Fibroblast of skin of right biceps (primary cell): ENCODE results near the gene STIM1.
"Not testable (repeated sequence)": the region's sequence is repeated elsewhere in the genome, so short reads cannot be mapped to it uniquely, and the experiment has no call there.

ENCODE experiments used
- DNase-seq: peaks from one replicate; pipeline ENCODE4 v3.0.0-alpha.2; 2013

Gene STIM1

DNA sequence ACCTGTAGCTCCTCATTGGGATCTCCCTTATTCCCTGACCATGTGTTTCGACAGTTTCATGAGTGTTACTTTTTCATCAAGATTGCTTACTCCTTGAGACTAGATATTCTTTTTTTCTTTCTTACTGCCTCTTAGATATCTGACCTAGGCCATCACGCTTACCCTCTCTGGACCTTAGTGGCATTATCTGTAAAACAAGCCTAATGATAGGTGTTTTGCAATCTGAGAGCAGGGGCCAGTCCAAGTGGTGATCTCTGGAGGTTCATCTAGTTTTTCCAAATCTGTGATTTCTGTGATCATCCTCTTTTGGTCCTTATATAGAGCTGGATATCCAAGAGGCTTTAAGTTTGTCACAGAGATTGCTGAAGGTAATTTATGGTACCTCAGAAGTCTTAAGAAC is 34.5 kb downstream of the STIM1 start:
- no peak for DNase-seq

DNA sequence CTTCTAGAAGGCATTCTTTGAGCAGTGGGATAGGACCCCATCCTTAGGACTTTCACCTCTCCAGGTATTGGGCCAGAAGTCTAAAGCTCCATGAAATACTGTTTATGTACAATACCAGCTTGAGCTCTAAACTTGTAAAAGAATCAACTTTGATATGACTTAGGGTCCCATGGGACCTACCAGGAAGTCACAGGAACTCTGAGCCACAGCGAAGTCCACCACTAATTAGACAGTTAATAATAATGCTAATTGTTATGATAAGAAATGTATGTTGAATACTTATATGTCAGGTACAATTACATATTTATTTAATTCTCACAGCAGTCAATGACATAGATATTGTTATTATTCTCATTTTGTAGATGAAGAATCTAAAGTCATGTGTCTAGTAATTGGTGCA is 35.3 kb downstream of the STIM1 start:
- no peak for DNase-seq

DNA sequence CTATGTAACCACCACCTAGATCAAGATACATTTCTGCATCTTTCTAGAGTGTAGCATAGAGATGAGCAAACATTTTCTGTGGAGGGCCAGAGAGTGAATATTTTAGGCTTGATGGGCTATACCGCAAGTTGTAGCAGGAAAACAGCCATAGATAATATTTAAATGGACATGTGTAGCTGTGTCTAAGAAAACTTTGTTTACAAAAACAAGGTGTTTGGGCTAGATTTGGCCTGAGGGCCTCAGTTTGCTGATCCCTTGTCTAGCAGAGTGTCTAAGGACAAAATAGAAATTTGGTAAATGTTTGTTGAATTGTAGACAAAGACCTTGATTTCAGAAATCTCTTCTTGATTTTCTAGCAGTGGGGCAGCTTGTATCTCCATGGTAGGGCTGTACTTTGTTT is 36.3 kb downstream of the STIM1 start:
- DNase-seq, result no peak

DNA sequence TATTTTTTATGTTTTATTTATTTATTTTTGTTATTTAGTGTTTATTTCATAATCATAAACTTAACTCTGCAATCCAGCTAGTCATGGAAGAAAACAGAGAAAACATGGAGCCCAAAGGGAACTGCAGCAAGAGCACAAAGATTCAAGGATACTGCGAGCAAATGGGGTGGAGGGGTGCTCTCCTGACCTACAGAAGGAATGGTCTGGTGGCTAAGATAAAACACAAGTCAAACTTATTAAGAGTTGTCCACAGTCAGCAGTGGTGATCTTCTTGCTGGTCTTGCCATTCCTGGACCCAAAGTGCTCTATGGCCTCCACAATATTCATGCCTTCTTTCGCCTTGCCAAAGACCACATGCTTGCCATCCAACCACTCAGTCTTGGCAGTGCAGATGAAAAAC is 36.7 kb downstream of the STIM1 start:
- no peak for DNase-seq

DNA sequence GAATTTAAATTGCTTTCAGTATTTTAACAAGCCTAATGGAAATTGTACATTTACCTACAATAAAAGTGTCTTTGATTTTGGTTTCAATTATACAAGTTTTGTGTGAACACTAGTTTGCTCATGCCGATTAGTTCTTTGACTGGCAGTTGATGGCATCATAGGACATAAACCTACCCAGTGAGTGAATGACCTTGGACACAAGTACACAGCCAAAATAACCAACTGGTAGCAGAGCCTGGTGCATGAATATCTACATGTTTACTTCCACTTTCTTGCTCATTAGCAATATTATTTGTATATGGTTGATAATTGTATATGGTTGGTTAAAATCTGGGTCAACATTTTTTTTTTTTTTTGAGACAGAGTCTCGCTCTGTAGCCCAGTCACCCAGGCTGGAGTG is 37.8 kb downstream of the STIM1 start:
- no peak for DNase-seq

DNA sequence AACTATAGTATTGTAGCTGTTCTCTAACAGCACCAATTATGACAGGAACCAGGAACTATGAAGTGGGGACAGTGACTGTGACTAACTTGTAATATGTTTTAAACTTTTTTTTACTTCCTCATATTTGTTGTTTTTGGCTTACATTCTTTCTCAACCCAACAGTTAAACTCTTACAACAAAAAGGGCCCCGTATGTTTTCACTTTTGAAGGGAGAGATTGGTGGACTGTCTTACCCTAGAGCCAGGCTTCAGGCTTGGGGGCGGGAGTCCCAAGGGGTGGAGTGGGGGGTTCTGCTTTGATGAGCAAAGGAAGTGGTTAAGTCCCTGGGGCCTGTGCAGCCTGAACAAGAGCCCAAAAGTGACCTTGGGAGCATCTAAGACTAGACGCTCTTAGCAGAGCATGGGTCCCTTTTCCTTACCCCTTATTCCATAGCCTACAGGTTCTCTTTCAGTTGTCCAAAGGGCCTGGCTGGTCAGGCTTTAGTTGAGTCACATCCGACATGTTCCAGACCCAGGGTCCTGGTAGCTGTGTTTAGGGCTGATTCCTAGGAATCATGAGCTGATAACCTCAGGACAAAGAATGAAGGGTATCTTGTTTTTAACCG is 38.8 kb downstream of the STIM1 start:
- peak; percentile 59 for DNase-seq

DNA sequence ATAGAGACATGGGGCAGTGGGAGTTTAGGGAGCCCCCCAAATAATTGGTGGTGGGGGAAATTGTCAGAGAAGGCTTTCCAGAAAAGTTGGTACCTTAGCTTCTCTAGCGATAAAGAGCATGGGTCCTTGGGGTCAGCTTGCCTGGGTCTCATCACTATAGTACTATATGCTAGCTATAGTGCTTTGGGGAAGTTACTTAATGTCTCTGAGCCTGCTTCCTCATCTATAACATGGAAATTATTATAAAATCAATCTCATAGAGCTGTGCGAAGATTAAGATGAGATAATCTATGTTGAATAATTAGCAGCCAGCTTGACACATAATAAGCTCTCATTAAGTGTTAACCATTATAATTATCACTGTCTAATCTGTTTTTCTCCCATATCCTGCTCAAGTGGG is 41.2 kb downstream of the STIM1 start:
- no peak for DNase-seq

DNA sequence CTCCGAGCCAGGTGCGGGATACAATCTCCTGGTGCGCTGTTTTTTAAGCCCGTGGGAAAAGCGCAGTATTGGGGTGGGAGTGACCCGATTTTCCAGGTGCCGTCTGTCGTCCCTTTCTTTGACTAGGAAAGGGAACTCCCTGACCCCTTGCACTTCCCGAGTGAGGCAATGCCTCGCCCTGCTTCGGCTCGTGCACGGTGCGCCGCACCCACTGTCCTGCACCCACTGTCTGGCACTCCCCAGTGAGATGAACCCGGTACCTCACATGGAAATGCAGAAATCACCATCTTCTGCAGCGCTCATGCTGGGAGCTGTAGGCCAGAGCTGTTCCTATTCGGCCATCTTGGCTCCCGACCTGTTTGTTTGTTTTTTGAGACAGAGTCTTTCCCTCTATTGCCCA is 44.8 kb downstream of the STIM1 start:
- DNase-seq, result not testable (repeated sequence)

DNA sequence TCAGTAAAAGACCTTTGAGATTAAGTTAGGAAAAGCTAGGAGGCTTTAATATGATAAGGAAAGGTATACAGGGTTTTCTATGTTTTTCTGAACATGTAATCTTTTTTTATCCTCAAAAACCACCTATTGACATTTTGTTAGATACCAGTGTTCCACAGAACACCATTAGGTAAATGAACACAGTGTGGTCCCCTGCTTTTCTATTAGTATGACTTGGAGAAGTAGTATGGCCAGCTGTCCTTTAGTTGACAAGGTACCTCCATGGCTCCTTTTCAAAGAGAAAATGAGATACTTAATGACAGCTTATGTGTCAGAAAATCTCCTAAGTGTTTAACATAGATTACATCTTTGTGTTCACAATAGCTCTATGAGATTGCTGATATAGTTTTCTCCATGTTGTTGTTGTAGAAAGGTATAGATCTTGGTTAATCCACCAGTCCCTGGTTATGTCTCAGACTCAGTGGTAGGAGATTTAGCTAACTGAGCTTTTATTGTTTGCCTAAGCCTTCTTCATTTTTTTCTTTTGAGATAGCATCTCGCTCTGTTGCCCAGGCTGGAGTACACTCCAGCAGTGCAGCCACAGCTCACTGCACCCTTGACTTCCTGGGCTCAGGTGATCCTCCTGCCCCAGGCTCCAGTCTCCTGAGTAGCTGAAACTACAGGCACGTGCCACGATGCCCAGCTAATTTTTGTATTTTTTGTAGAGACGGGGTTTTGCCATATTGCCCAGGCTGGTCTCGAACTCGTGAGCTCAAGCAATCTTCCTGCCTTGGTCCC is 46.0 kb downstream of the STIM1 start:
- no peak for DNase-seq

DNA sequence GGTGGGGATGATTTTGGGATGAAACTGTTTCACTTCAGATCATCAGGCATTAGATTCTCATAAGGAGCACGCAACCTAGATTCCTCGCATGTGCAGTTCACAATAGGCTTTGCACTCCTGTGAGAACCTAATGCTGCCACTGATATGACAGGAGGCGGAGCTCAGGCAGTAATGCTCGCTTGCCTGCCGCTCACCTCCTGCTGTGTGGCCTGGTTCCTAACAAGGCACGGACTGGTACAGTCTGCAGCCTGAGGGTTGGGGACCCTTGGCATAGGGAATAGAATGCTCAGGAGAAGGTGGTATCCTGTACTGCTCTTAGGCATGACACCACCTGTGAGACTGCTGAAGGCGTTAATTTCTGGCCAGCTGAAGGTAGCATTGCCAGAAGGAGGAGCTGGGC is 47.0 kb downstream of the STIM1 start:
- DNase-seq, result no peak

DNA sequence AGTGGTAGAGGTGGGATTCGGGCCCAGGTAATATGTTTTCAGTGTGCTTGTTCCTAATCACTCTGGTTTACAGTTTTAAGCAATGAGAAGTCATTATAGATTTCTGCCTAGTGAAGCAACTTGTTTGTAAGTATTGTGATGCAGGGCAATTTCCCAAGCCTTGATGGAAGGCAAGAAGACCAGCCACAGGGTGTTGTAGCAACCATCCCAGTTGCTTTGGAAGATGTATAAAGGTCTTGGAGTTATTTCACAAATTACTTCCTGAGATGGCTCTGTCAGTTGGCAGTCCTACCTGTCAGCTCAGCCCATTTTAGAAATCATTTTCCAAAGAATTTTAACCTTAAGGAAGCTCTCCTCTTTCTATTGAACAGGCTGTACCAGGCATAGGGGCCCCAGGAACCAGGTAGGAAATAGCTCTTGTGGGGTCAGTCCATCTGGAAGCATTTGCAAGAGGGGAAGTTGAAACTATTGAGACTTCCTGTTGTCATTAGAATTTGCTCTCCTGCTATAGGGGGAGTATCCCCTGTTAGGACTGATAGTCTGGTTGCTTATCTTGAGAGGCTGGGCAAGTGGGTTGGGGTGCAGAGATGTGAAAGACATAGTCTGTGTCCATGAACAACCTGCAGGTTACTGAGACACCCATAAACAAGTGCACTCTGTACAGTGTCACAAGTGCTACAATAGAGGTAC is 47.9 kb downstream of the STIM1 start:
- no peak for DNase-seq

DNA sequence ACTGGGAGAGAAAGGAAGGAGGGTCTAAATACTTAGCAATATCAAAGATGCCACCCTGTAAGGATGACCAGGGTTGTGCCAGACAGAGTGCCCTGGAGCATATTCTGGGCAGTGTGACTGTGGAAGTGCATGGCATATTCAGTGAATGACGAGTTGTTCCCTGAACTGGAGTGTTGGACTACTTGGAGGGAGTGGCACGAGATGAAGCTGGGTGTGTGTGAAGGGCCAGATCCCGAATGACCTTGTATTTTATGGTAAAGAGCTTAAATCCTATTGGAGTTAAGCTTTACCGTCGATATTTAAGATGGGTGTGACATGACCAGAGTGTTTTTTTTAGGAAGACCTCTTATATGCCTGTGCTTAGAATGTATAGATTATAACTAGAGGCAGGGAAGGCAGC is 48.8 kb downstream of the STIM1 start:
- DNase-seq, result no peak

DNA sequence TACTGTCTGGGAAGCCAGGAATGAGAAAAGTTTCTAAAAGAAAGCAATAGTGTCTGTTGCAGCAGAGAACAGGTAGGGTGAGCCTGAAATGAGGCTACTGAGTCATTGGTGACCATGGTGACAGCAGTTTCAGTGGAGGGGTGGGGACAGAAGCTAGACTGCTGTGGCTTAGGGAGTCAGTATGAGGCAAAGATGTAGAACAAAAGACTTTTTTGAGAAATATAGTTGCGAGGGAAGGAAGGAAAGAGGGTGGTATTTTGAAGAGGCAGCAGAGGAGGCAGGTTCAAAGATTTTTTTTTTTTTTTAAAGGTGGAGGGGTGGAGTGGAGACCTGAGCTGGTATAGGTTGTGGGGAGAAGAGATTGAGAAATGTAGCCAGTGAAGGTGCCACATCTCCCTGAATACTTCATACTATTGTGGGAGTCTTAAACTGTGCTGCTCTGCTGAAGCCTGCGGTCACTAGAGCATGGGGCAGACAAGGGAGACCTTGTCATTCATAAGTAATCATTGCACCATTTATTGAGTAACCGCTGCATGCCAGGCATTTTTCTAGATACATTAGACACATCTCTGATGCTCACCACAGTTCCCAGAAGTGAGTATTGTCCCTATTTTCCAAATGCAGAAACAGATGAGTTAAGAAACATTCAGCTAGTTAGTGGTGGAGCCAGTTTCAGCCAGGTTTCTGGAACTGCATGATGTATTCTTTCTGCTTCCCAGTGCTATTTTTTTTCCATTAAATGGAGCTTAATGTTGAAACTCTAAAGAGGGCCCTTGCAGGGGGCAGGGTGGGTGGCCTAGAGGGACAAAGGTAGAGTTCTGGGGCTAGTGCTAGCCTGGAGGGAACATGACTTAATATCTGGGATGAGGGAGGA is 49.9 kb downstream of the STIM1 start:
- peak; percentile 80 for DNase-seq

DNA sequence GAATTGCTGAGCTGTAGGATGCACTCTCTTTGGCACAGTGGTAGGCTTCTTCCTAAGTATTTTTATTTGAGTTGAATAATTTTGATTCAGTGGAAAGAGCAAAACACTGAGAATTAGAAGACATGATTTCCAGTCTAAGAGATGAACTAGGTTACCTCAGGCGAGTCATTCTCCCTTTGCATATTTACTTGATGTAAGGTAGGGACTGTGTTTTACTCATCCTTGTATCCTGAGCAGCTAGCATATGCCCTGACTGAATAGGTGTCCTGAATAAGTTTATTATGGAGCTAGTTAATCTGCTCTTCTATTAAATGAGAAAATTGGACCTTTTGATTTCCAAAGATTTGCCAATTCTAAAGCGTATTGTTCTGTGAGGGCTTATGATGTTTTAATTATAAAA is 50.7 kb downstream of the STIM1 start:
- no peak for DNase-seq

DNA sequence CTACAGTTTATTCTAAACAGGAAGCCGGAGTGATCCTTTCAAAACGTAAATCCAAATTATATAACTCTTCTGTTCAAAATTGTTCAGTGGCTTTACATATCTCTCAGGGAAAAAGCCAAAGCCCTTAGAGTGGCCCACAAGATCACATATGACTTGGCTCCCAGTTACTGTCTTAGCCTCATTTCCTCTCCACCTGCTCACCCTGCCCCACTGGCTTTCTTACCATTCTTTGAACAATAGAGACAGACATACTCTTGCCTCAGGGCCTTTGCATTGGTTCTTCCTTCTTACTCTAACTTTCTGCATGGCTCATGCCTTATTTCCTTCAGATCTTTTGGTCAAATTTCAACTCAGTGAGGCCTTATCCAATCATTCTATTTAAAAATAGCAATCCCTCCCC is 52.1 kb downstream of the STIM1 start:
- no peak for DNase-seq

DNA sequence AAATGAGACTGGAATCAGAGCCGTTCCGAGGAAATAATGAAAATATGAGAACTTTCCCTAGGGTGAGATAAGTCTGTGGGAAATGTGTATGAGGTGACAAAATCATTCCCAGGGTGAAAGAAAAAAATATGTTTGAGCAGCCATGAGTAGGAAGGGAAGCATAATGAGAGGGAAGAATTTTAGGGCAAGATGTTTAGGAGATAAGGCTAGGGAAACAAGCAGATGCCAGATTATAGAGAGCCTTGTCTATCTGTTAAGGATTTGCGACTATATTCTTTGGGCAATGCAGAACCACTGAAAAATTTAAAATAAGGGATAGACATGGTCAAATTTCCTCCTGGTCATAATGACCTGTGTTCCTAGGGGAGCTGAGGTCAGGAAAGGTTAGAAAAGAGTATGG is 54.4 kb downstream of the STIM1 start:
- no peak for DNase-seq

DNA sequence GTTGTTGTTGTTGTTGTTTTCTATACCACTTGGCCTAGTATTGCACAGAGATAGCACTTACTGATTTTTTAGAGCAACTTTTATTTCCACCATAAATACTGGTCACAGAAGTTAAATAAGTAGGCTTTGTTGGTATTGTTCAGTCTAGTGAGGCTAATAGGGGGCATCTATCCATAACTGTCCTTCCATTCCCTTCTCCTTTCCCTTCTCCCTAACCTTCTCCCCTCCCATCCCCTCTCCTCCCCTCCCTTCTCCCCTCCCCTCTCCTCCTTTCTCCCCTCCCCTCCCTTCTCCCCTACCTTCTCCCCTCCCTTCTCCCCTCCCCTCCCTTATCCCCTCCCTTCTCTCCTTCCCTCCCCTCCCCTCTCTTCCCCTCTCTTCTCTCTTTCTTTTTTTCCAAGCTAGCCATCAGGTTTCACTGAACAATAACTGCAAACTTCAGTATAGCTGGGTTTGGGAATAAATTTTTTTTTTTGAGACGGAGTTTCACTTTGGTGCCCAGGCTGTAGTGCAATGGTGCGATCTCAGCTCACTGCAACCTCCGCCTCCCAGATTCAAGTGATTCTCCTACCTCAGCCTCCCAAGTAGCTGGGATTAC is 56.5 kb downstream of the STIM1 start:
- no peak for DNase-seq

DNA sequence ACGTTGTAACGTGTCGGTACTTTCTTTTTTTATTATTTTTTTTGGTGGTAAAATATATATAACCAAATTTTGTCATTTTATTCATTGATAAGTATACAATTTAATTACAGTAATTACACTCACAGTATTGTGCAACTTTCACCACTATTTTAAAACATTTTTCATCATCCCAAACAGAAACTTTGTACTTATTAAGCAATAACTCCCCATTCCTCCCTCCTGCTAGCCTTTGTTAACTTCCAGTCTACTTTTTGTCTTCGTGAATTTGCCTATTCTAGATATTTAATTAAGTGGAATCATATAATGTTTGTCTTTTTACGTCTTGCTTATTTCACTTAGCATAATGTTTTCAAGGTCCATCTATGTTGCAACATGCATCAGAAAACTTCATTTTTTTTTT is 58.5 kb downstream of the STIM1 start:
- no peak for DNase-seq

DNA sequence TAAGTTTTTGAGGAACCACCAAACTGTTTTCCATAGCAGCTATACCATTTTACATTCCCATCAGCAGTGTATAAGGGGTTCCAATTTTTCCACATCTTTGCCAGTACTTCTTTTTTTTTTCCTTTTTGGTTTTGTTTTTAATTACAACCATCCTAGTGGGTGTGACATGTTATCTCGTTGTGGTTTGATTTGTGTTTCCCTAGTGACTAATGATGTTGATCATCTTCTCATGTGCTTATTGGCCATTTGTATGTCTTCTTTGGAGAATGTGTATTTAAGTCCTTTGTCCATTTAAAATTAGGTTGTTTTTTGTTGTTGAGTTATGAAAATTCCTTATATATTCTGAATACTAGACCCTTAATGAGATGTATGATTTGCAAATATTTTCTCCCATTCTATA is 59.3 kb downstream of the STIM1 start:
- DNase-seq, result no peak

DNA sequence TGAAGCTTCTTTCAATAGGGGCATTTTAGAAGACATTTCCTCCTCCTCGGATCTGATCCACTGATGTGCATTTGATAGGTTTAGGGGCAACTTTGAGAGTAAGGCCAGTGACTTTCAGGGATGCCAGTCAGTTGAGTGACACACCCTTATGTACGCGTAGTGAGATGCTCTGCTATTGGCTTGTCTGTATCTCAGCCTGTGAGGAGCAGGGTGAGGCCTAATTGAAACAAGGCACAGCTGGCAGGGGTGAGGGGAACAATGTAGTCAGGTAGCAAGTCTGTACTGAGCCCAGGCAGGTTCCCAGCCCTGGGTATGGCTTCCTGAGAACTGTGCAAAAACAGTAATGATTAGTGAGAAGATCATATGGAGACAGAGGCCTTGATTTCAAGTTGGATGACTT is 61.5 kb downstream of the STIM1 start:
- DNase-seq, result no peak

DNA sequence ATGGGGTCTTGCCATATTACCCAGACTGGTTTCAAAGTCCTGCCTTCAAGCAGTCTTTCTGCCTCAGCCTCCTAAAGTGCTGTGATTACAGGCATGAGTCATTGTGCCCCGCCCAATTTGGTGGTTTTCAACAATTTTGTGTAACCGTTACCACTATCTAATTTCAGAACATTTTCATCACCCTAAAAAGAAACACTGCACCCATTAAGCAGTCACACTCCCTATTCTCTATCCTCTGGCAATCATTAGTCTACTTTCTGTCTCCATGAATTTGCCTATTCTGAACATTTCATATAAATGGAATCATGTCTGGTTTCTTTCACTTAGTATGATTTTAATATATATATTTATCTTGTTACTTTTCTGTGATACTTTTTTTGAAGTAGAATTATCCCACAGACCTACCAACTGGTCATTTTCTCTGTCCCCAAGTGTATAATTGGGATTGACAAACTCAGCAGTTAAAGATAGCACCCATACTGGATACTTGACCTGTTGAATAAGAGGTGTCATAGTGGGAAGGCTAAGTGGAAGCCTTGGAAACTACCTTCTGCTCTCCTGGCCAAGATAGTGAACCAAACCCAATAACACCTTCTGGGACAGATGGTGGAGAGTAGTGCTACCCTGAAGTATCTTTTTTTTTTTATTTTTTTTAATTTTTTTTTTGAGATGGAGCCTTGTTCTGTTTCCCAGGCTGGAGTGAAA is 64.8 kb downstream of the STIM1 start:
- DNase-seq, result peak; percentile 74

DNA sequence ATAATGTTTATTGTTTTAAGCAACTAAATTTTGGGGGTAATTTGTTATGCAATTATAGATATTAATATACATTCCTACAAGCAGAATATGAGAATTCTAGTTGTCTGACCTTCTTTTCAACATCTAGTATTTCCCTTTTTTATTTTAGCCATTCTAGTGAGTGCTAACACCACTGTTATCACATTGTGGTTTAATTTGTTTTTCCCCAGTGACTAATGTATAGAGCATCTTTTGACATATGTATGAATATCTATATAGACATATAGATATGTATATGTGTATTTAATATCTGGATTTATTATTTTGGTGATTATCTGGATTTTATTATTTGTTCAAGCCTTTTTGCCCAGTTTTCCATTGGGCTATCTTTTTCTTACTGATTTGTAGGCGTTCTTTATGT is 66.6 kb downstream of the STIM1 start:
- no peak for DNase-seq
